GM18867 (cell line): Measurements from ENCODE around the gene FAM20C.
"Not testable (repeated sequence)": the region's sequence is repeated elsewhere in the genome, so short reads cannot be mapped to it uniquely, and the experiment has no call there.

ENCODE experiments used
- ATAC-seq: cut with Tn5 transposase; IDR thresholded peaks from one replicate; pipeline ENCODE4 v1.9.1; 2021; ENCODE audit warnings: mild to moderate bottlenecking, moderate library complexity; ENCODE audit not compliant: unreplicated experiment

FAM20C gene

DNA sequence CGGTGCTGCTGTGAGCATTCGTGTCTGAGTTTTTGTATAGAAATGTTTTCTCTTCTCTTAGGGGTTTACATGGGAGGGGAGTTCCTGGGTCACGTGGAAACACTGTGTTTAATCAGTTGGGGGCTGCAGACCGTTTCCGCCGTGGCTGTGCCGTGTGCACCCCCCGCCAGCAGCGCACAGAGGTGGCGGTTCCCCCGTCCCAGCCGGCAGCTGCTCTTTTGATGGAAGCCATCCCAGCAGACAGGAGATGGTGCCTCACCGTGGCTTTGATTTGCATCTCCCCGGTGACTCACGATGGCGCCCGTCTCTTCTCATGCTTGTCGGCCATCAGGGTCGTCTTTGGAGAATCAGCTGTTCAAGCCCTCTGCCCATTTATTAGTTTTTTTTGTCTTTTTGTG, 62.7 kb downstream of the FAM20C start:
- ATAC-seq = no peak

DNA sequence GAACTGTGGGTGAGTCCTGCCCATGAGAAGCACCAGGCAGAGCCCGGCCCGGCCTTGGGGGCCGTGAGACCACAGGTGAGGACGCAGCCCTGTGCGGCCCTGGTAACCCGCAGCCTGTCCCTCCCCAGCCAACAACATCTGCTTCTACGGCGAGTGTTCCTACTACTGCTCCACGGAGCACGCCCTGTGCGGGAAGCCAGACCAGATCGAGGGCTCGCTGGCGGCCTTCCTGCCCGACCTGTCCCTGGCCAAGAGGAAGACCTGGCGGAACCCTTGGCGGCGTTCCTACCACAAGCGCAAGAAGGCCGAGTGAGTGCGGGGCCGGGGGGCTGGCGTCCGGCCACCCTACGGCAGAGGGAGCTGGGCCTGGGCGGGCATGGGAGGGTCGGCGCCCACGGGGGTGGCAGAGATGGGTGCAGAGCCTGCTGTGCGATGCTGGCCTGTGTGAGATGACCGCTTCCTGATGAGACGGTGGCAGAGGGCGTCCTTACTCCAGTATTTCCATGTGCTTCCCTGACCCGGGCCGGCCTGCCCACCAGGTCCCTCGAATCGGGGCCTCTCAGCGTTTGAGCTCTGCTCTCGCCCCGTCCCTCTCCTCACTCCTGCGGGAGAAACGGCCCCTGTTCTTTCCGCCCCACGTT, 63.5 kb downstream of the FAM20C start:
- no peak for ATAC-seq

DNA sequence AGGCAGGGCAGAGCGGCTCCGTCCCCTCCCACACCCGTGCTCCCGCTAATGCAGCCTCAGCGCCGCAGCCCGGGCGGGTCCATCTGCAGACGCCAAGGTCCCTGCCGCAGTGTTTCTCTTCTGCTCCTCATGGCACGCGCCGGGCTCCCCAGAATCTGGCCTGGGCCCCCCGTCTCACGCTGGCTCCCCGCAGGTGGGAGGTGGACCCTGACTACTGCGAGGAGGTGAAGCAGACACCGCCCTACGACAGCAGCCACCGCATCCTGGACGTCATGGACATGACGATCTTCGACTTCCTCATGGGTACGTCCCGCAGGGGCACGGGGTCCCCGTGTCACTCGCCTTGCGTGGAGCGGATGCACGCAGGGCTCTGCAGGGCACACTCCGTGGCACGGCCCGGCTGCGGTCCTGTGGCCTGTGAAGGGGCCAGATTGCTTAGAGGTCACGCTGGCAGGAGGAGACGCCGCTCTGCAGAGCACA, 64.1 kb downstream of the FAM20C start:
- ATAC-seq = no peak

DNA sequence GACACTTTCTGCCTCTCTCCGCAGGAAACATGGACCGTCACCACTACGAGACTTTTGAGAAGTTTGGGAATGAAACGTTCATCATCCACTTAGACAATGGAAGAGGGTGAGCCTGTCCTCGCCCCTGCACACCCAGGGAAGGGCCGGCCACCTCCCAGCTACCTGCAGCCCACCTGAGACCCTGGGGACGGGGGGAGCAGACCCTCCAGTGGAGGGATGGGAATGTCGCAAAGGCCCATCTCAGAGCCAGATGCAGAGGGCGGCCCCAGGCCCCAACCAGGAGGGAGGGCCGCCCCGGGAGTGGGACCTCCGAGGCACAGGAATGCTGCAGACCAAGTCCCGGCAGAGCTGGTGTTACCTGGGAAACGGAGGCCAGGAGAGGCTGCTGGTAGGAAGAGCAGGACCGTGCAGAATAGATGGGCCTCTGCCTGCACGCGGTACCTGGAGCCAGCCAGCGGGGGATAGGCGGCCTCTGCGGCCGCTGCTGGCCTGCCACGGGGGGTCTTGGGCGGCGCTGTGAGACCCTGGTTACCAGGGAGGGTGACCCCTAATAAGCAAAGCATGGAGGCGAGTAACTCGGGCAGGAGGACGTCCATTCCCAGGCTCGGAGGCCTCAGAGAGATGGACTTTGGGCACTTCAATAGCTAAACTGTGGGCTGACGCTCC, 64.7 kb downstream of the FAM20C start:
- no peak for ATAC-seq

DNA sequence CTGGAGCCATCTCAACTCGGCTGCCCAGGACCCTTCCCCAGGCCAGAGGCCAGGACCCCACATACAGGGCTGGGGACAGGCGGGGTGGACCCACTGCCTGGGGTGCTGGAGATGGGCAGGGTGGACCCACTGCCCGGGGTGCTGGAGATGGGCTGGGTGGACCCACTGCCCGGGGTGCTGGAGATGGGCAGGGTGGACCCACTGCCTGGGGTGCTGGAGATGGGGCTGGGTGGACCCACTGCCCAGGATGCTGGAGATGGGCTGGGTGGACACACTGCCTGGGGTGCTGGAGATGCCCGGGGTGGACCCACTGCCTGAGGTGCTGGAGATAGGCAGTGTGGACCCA, 65.2 kb downstream of the FAM20C start:
- ATAC-seq = no peak

DNA sequence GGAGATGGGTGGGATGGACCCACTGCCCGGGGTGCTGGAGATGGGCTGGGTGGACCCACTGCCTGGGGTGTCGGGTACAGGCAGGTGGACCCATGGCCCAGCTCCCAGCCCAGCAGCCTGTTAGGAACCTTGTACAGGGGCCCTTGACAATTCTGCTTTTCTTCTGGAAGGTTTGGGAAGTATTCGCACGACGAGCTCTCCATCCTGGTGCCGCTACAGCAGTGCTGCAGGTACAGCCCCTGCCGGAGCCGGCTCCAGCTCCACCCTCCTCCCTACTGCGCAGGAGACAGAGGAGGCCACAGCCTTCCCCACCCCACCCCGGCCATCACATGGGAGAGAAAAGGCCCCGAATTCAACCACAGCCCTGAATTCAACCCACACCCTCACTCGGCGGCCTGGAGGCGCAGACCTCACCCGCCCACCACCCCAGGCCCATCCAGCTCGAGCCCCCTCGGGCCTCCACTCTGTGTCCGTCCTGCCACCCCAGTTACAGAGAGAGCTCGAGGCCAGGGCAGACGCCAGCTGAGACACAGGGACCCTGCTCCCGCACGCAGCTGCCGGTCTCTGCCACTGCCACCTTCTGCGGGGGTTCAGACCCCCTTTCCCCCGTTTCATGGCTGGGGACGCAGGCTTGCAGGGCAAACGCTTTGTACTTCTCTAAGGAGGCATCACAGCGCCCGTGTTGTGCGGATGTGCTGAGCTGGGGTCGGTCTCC, 66.3 kb downstream of the FAM20C start:
- ATAC-seq = no peak

DNA sequence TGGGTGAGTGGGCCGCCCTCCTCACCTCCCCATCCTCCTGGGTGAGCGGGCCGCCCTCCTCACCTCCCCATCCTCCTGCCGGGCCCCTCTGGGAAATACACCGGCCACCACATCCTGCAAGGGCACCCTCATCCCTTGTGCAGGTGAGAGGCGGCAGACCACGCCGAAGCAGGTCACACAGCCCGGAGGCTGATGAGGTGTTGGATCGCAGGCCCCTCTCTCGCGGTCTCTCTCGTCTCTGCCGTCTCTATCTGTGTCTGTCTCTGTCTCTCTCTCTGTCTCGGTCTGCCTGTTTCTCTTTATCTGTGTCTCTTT, 66.8 kb downstream of the FAM20C start:
- no peak for ATAC-seq

DNA sequence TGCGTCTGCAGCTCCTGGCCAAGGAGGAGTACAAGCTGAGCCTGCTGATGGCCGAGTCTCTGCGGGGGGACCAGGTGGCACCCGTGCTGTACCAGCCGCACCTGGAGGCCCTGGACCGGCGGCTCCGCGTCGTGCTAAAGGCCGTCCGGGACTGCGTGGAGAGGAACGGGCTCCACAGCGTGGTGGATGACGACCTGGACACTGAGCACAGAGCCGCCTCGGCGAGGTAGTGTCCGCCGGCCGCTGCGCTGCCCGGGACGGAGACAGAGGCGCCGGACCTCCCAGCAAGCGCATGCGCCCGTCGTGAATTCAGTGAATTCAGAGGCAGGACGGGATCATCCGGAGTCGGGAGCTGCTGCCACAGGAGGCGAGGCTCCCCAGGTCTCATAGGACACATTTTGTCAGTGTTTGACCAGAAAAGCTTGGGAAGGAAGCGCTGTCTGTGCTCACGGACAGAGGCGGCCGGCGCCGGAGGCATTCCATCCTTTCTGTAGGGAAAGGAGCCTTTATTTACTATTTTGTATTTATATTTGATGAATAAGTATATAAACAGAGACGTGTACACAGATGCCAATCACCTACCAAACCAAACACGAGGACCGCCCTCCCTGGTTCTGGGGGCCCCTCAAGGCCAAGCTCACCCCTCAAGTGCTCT, 67.5 kb downstream of the FAM20C start:
- no peak for ATAC-seq

DNA sequence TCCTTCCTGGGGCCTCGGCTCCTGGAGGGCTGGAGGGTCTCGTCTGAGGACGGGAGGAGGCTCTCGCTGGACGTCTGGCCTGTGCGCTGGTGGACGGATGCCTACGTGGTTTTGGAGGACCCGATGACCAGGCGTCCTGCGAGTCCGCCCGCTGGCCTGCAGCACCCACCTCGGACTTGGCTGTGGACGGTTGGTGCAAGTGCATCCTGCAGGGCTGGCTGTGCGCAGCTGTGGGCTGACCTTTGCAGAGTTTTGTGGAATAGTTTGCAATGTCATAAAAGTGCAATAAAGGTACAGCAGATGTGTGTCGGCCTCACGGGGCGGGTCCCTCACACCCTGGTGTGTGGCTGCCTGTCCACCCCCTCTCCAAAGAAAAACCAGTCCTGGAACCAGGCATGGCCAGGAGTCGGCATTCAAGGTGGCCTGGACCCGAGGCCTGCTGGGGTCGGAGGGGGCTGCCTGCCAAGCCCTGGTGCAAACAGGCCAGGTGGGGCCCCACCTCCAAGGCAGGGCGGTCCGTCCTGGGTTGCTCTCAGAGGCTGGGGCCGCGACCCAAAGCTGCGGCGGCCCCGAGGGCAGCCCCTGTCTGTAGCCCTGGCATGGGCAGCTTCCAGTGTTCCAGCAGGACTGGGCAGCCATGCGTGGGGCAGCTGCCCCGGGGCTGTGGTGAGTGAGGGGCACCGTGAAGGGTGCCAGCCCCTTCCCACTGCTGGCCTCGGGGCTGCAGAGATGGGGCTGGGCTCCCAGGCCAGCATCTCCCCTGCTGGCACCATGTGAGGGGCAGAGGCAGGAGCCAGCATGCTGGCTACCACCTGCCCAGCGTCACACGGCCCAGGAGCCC, 68.3 kb downstream of the FAM20C start:
- ATAC-seq = no peak

DNA sequence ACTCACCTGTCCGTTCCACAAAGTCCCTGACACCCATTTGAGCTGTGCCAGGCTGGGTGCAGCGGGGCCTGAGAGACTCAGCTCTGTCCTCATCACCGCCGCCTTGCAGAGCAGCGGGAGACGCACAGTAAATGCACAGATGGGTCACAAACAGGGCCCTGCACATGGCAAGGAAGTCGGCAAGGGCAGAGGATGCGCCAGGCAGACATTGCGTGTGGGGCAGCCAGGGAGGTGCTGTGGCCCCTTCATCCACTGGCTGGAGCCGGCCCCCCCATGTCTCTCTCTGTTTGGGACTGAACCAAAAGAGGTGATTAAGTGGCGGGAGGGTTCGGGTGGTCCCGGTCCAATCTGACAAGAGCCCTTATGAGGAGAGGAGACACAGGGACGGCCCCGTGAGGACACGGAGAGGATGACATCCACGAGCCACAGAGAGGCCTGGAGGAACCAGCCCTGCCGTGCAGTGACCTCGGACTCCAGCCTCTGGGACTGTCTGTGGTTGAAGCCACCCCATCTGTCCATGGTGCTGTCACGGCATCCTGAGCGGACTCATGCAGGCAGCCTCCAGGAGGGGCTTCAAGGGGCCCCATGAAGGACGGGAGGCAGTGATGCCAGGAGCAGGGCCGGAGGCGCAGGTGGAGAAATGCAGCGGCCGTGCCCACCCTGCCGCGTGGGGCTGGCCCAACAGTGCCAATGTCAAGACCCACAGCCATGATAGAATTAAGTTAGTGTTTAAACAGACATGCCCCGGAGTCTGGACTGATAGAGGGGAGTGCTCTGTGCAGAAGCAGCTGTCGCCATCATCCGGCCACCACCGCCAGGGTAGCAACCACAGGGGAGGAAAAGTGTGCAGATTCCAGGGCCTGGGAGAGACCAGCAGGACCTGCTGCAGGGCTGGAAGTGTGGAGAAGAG, 69.2 kb downstream of the FAM20C start:
- ATAC-seq = no peak

DNA sequence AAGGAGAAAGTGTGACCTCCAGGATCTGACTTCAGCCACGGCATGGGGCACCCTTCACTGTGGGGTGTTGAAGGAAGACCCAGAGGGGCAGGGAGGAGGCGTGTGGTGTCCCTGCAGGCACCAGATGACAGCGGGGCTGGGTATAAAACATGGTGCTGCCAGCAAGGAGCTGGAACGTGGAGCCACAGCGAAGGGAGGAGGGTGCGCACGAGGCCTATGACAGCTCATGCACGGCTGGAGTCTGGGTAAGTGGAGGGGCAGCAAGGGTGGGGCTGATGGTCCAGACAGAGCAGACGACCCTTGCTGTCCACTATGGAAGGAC, 69.8 kb downstream of the FAM20C start:
- ATAC-seq = no peak

DNA sequence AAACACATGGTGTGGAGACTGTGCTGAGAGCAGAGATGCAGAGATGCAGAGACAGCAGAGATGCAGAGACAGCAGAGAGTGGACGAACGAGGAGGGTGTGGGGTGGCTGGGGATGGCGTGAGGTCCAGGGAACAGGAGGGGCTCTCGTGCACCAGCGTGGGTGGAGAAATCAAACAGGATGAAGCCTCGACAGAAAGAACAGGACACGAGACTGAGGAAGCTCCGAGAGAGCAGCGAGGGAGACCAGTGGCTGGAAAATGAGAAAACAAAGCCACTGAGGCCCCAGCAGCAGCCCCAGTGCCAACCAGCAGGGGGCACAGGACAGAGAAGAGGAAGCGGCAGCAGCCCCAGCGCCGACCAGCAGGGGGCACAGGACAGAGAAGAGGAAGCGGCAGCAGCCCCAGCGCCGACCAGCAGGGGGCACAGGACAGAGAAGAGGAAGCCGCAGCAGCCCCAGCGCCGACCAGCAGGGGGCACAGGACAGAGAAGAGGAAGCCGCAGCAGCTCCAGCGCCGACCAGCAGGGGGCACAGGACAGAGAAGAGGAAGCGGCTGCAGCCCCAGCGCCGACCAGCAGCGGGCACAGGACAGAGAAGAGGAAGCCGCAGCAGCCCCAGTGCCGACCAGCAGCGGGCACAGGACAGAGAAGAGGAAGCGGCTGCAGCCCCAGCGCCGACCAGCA, 70.4 kb downstream of the FAM20C start:
- not testable (repeated sequence) for ATAC-seq

DNA sequence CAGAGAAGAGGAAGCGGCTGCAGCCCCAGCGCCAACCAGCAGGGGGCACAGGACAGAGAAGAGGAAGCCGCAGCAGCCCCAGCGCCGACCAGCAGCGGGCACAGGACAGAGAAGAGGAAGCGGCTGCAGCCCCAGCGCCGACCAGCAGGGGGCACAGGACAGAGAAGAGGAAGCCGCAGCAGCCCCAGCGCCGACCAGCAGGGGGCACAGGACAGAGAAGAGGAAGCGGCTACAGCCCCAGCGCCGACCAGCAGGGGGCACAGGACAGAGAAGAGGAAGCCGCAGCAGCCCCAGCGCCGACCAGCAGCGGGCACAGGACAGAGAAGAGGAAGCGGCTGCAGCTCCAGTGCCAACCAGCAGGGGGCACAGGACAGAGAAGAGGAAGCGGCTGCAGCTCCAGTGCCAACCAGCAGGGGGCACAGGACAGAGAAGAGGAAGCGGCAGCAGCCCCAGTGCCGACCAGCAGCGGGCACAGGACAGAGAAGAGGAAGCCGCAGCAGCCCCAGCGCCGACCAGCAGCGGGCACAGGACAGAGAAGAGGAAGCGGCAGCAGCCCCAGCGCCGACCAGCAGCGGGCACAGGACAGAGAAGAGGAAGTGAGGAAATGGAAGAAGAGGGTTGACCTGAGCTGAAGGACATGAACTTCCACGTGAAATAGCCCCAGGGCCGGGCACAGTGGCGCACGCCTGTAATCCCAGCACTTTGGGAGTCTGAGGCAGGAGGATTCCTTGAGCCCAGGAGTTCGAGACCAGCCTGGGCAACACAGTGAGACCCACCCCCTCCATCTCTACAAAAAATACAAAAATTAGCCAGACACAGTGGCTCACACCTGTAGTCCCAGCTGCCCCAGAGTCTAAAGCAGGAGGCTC, 71.3 kb downstream of the FAM20C start:
- not testable (repeated sequence) for ATAC-seq

DNA sequence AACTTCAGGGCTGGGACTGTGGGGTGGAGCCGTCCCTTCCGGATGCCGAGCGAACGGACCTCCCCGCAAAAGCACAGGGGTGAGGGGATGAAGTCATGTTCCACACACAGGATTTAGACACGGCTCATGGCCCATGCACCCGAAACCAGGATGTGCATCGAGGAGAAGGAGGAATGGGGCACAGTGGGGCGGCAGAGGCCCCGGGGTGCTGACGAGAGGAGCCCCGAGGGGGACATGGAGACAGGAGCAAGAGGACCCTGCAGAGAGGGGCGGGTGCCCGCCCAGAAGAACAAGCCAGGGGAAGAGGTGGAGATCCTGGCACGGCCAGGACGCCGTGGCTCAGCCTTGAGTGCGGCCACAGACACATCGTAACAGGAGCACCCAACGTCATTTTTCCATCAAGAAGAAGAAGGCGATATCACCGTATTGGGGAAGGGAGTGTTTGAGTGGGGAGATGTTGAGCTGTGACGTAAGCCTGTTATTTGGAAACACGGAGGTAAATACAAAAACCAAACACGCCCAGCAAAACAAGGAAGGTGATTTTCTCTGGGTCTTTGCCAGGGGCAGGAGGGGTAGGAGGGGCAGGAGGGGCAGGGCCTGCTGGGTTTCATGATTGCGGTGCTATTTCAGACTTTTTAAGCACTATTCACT, 72.3 kb downstream of the FAM20C start:
- ATAC-seq = no peak

DNA sequence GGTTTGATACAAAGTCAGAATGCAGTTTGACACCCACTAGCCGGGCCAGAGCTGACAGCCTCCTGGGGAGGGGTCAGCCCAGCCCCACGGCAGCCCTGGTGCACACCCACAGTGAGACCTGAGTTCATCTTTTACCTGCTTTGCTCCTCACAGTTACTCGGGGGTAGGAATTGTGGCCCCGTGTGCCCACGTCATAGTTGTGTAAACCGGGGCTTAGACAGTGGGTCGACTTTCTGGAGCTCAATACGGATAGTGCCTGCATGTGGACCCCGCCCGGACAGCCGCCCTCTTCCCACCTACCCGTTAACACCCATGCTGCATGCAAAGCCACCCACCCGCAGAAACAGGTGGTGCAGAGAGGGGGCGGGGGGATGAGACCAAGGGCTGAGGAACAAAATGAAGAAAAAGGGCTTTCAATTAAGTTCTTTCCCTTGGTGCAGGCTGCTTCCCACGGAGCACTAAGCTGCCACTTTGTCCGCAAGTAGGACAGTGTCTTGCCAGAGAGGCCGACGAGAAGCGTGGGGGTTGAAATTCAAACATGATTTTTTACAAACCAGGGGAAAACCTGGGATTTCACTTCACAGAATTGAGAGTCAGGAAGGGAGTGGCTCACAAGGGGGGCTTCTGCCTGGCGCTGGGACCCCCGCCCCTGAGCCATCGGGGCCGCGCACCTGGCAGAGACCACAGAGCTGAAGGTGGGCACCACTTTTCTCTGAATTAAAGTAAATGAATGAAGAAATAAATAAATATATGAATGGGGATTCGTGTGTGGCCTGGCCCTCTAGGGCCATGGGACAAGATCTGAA, 73.0 kb downstream of the FAM20C start:
- no peak for ATAC-seq

DNA sequence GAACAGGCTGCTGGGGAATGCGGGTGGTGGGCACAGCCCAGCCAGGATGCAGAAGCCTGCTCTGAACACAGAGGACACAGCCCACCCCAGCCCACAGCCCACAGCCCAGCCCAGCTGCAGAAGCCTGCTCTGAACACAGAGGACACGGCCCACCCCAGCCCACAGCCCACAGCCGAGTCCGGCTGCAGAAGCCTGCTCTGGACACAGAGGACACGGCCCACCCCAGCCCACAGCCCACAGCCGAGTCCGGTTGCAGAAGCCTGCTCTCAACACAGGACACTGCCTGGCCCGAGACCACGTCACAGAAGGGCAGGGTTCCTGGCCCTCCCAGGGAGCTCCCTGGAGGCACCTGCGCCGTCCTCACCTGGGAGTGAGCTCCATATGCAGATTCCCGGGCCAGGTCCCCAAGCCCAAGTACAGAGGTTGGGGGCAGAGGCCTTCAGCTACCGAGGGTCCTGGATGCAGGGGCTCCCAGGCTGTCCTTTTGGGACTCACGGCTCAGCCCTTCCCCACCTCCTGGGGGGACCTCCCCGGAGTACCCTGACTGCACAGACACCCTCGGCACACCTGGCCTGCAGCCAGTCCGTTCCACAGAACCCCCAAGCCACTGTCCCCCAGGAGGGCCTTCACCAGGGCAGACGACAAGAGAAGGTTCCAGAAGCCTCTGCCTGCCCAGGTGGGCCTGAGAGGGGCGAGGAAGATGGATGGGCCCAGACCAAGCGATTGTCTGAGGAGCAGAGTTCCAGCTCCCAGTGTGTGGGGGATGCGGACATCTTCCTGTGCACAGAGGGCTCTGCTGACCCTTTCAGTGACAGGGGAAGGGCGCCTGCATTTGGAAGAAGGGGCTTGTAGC, 73.9 kb downstream of the FAM20C start:
- ATAC-seq = no peak
